Retinal pigment epithelial cell (primary cell): ENCODE data around the gene LSMEM2.

ENCODE experiments used
- DNase-seq: peaks from one replicate; pipeline ENCODE4 v3.0.0-alpha.2; 2010; ENCODE audit warnings: low read depth
- H3K4me3 ChIP-seq: 2 replicates; pipeline ENCODE4 v1.5.1; 2011; ENCODE audit warnings: mild to moderate bottlenecking, low read length, control low read depth, moderate library complexity
- CTCF ChIP-seq: conservative IDR thresholded peaks from 2 replicates; pipeline ENCODE4 v1.5.1; 2011; ENCODE audit warnings: low read depth, low read length, control low read depth, inconsistent platforms

The LSMEM2 gene

GRCh38 chr3:50235716-50236483 is 43.0 kb upstream of the LSMEM2 start, which contains the start of gene GNAI2:
GNAI2 (plus strand) TSS chr3:50236204; CDS start chr3:50236336, 132 bp downstream.
- no peak for TF ChIP-seq CTCF
- peak; percentile 94 for DNase-seq
- H3K4me3 ChIP-seq = peak within 1 kb of the TSS; percentile 88

GRCh38 chr3:50236484-50237132 is 42.3 kb upstream of the LSMEM2 start:
- no peak for TF ChIP-seq CTCF
- no peak for DNase-seq
- H3K4me3 ChIP-seq = peak overlapping the region; percentile 88

GRCh38 chr3:50237133-50237651 is 41.7 kb upstream of the LSMEM2 start:
- no peak for TF ChIP-seq CTCF
- no peak for DNase-seq
- peak overlapping the region; percentile 88 for H3K4me3 ChIP-seq

- no peak for DNase-seq
- TF ChIP-seq CTCF = no peak
- peak overlapping the region; percentile 88 for H3K4me3 ChIP-seq
Measured at GRCh38 chr3:50237754-50238548, 40.9 kb upstream of the LSMEM2 start.

- DNase-seq = no peak
- peak overlapping the region; percentile 88 for H3K4me3 ChIP-seq
- peak; percentile 5 for TF ChIP-seq CTCF
Measured at GRCh38 chr3:50238549-50239026, 40.3 kb upstream of the LSMEM2 start.

- H3K4me3 ChIP-seq = no peak overlapping the region
- TF ChIP-seq CTCF = no peak
- no peak for DNase-seq
Measured at GRCh38 chr3:50239649-50240048, 39.2 kb upstream of the LSMEM2 start.
